Epithelial cell of proximal tubule (primary cell): ENCODE measurements around the gene DACH1. TPM values are rescaled to one million over a fixed set of nuclear protein-coding genes. Genes with fewer than 3 reads are reported as not detected.

ENCODE experiments used
- DNase-seq: peaks from one replicate; pipeline ENCODE4 v3.0.0-alpha.2; 2011; ENCODE audit warnings: low read depth
- H3K4me3 ChIP-seq: 2 replicates; pipeline ENCODE4 v1.5.1; 2011; ENCODE audit warnings: low read depth, mild to moderate bottlenecking, low read length
- CTCF ChIP-seq: conservative IDR thresholded peaks from 2 replicates; pipeline ENCODE4 v1.5.1; 2012; ENCODE audit warnings: low read depth, mild to moderate bottlenecking, low read length
- total RNA-seq: library from RNA; depleted of rRNA; stranded (reverse); fragments of >200 nt; gene quantifications from 2 replicates; pipeline ENCODE4 v1.2.3, GENCODE V29; 2015

DACH1 gene
- total RNA-seq, 1 donor from 2014 or later = 0.86 TPM

DNA sequence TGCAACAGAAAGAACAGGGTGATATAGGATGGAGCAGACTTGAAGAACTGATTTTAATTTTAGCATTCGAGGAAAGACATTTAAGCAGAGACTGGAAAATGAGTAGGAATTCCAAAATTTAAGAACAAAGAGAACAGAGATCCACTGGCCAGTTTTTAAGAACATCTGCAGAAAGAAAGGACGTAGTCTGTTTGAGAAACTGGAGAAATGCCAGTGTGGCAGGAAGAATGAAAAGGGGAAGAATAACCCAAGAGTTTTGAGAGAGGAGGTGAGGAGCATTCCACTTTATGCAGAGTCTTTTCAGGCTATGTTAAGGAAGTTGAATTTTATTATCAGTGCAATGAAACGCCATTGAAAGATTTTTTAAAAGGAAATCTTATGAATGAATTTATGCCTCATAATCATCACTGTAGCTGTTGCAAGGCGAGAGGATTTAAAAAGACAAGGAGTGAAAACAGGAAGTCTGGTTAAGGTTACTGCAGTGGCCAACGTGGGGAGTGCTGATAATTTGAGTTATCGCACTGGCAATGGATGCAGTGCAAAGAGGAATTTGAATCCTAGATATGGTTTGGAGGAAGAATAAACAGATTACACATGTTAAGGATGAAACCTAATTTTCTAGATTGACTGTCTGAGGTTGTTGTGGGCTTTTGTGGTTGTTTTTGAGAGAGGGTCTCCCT, 253.8 kb downstream of the DACH1 start:
- no peak for TF ChIP-seq CTCF
- DNase-seq = no peak
- no peak overlapping the region for H3K4me3 ChIP-seq

DNA sequence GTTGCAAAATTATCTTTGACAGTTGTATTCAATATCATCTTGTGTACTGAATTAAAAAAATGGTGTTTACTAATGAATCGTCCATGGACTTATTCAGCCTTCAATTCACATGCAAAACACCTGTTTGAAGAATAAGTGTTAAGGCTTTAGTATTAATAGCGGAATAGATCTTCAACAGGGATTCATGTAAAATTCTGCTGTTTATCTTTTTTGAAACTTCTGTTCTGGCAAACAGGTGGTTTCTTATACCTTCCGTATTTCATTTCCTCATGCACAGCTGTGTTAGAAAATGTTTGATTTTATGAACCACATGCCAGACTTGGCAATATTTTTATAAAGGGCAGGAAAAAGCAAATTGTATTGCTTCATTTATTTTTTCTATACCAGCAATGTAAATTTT, 255.7 kb downstream of the DACH1 start:
- TF ChIP-seq CTCF = no peak
- DNase-seq = no peak
- no peak overlapping the region for H3K4me3 ChIP-seq

DNA sequence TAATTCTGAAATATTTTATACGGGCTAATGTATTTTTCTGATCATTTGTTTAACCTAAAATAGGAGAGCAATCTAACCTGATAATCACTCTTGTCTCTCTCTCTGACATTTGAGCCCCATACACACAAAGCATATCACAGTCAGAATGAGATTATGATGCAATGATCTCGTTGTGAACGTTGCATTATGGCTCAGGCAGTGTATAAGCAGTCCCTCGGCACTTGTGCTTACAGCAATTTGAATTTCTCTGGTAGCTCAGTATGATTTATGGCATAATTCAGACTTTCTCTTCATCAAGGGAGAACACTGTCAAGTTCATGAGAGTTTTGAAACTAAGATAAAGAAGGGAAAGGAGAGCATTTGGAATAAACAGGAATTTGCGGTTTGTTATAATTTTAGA, 256.1 kb downstream of the DACH1 start:
- no peak for TF ChIP-seq CTCF
- no peak for DNase-seq
- no peak overlapping the region for H3K4me3 ChIP-seq

- no peak overlapping the region for H3K4me3 ChIP-seq
- DNase-seq = no peak
- TF ChIP-seq CTCF = no peak
These were observed 257.7 kb downstream of the DACH1 start for GRCh38 chr13:71609271-71609670.

DNA sequence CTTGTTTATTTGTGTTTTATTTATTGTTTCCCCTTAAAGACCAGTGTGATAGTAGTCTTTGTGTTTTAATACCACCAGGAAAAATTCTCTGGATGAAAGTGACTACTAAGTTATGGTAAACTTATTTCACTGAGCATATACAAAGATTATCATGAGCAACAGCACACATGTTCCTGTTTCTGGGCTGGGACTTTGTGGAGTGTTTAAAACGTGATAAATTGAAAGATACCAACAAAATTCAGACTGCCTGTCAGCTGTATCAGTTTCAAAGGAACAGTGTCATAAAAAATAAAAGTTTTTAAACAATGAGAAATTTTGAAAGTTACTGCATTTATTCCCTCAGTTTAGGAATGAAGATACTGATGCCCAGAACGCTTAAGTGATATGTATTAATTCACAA, 259.4 kb downstream of the DACH1 start:
- H3K4me3 ChIP-seq = no peak overlapping the region
- no peak for TF ChIP-seq CTCF
- no peak for DNase-seq

GRCh38 chr13:71606818-71607217, 260.2 kb downstream of the DACH1 start:
- no peak overlapping the region for H3K4me3 ChIP-seq
- no peak for TF ChIP-seq CTCF
- DNase-seq = no peak

DNA sequence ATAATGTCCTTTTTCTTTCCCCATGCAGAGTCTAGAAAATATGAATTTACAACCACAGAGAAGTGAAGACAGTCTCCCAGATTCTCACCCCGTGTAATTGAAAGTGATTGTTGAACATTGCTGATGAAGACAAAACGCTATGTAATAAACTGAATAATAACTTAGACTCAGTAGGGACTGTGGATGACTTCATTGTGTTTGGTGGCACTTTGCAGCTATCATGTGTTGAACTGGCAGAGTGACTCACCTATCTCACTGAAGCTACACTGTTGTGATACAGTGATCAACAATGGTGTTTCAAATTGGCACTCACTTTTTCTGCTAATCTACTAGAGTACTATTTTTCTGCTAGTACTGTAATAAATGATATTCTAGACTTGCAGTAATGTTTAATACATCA, 261.3 kb downstream of the DACH1 start:
- no peak overlapping the region for H3K4me3 ChIP-seq
- TF ChIP-seq CTCF = no peak
- DNase-seq = no peak
